Activated CD4-positive, alpha-beta T cell treated with anti-CD3 and anti-CD28 coated beads, Interleukin-2, amount 10 ng/mL, durations not matched to agents 24 days and 14 days (primary cell): ENCODE results near the gene SEMA3B. TPM values are rescaled to one million over a fixed set of nuclear protein-coding genes. Genes with fewer than 3 reads are reported as not detected.

Experiments used
- DNase-seq: peaks from one replicate; pipeline ENCODE4 v3.0.0; 2022
- H3K27ac Mint-ChIP-seq: one replicate; pipeline ENCODE4 v1.8.0; 2022; ENCODE audit warnings: mild to moderate bottlenecking, mixed read lengths
- H3K27me3 Mint-ChIP-seq: one replicate; pipeline ENCODE4 v1.8.0; 2022; ENCODE audit warnings: mixed read lengths
- H3K36me3 Mint-ChIP-seq: one replicate; pipeline ENCODE4 v1.8.0; 2022; ENCODE audit warnings: low read depth, mild to moderate bottlenecking, mixed read lengths
- H3K4me1 Mint-ChIP-seq: one replicate; pipeline ENCODE4 v1.8.0; 2021; ENCODE audit warnings: mixed read lengths
- H3K4me3 Mint-ChIP-seq: one replicate; pipeline ENCODE4 v1.8.0; 2022; ENCODE audit warnings: mild to moderate bottlenecking, moderate library complexity, mixed read lengths
- H3K9me3 Mint-ChIP-seq: one replicate; pipeline ENCODE4 v1.8.0; 2021; ENCODE audit warnings: mixed read lengths
- intact Hi-C: fragments of 100-400 bp; cut with micrococcal nuclease; formaldehyde crosslinking; loops from one replicate; pipeline ENCODE4 v1.15.1; 2023
- total RNA-seq: library from RNA; stranded (reverse); gene quantifications from 2 replicates; pipeline ENCODE4 v1.2.3, GENCODE V29; 2022

SEMA3B gene
- total RNA-seq, 1 donor from 2014 or later: 0.82 TPM

- no peaks in the 10 kb centered on the region for H3K27me3 Mint-ChIP-seq
These were observed 37.4 kb upstream of the SEMA3B start for GRCh38 chr3:50231581-50231980.

GRCh38 chr3:50232303-50232702 is 36.6 kb upstream of the SEMA3B start:
- H3K27me3 Mint-ChIP-seq: no peaks in the 10 kb centered on the region
- H3K4me3 Mint-ChIP-seq: no peak overlapping the region
- no peak overlapping the region for H3K27ac Mint-ChIP-seq
- no peak for DNase-seq
- peaks cover 24% of the 10 kb centered on the region for H3K4me1 Mint-ChIP-seq
- intact Hi-C loops: no loop called here
- H3K36me3 Mint-ChIP-seq: peaks cover 8% of the 10 kb centered on the region
- H3K9me3 Mint-ChIP-seq: no peaks in the 10 kb centered on the region

More at GRCh38 chr3:50231581-50231980, 37.4 kb upstream of the SEMA3B start:
- intact Hi-C loops: no loop called here
- H3K27ac Mint-ChIP-seq: no peak overlapping the region
- H3K4me3 Mint-ChIP-seq: no peak overlapping the region
- no peaks in the 10 kb centered on the region for H3K9me3 Mint-ChIP-seq
- no peak for DNase-seq
- H3K36me3 Mint-ChIP-seq: peaks cover 2% of the 10 kb centered on the region
- peaks cover 29% of the 10 kb centered on the region for H3K4me1 Mint-ChIP-seq

DNA sequence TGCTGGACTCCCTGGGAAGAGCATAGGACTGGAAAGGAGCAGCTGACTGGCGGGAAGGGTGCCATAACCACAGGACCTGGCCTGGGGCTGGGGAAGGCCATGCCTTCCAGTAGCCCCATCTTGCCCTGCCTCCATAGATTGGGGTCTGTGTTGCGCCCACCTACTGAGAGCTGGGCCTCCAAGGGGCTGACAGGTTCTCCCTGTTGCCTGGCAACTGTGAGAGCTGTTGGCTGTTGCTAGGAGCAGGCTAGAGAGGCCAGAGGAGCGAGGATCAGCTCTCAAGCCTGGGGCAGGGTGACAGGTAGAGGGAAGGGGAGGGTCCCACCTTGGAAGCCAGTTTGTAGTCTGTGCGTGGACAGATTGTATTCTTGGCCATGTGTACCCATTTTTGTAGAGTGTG is 35.8 kb upstream of the SEMA3B start:
- intact Hi-C loops: no loop called here
- Mint-ChIP-seq H3K4me3 (peak overlapping the region; percentile 8), H3K27ac (no peak overlapping the region), H3K36me3 (peaks cover 8% of the 10 kb centered on the region), H3K9me3 (no peaks in the 10 kb centered on the region), H3K27me3 (no peaks in the 10 kb centered on the region), H3K4me1 (peaks cover 21% of the 10 kb centered on the region)
- DNase-seq: no peak

- H3K27ac Mint-ChIP-seq: peak within 1 kb of the TSS; percentile 94
- H3K36me3 Mint-ChIP-seq: peaks cover 21% of the 10 kb centered on the region
- H3K4me1 Mint-ChIP-seq: peaks cover 31% of the 10 kb centered on the region
- H3K4me3 Mint-ChIP-seq: peak within 1 kb of the TSS; percentile 99
- DNase-seq: peak; percentile 100
- intact Hi-C loops: loop anchor here (1.0 to 5.0 kb wide), 7 partner anchors 9 to 1519 kb away; partner anchors contain the start of genes C3orf18, CISH, HEMK1 and IP6K1
- H3K9me3 Mint-ChIP-seq: no peaks in the 10 kb centered on the region
- no peaks in the 10 kb centered on the region for H3K27me3 Mint-ChIP-seq
These were observed 33.0 kb upstream of the SEMA3B start, which contains the start of gene GNAI2 for GRCh38 chr3:50235716-50236483. Gene GNAI2 (plus strand): TSS chr3:50236204. CDS start chr3:50236336, 132 bp downstream.

DNA sequence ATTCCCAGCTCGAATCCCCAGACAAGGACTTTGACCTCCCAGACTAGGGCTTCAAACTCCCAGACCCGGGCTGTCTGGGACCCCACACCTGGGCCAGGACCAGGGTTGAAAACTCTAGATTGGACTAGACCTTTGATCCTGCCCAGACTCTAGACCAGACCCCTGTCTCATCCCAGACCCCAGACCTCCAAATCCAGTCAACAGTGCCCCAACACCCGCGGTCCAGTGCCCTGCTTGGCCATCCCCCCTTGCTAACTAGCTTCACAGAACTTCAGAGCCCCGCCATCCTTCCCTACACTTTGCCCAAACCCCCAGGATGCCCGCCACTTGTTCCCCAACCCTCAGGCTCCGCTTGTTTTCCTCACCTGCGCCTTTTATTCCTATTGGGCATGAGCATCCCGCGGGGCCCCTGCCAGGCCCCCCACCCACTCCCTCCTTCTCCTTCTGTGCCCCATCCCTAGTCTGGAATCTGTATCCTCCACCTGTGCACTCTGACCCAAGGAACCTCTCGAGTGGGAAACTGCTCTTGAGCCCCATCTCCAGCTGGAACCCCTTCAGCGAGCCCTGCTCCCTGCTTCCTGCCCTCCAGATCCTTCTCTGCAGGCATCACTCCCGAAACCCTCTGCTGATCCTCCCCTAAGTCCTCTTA is 32.3 kb upstream of the SEMA3B start:
- Mint-ChIP-seq H3K9me3 (no peaks in the 10 kb centered on the region), H3K27ac (peak overlapping the region; percentile 94), H3K27me3 (no peaks in the 10 kb centered on the region), H3K4me1 (peaks cover 35% of the 10 kb centered on the region), H3K4me3 (peak overlapping the region; percentile 99), H3K36me3 (peaks cover 24% of the 10 kb centered on the region)
- intact Hi-C loops: loop anchor here (2.0 to 5.0 kb wide), 6 partner anchors 101 to 1519 kb away; partner anchors contain the start of genes C3orf18, CISH, HEMK1 and IP6K1
- no peak for DNase-seq

DNA sequence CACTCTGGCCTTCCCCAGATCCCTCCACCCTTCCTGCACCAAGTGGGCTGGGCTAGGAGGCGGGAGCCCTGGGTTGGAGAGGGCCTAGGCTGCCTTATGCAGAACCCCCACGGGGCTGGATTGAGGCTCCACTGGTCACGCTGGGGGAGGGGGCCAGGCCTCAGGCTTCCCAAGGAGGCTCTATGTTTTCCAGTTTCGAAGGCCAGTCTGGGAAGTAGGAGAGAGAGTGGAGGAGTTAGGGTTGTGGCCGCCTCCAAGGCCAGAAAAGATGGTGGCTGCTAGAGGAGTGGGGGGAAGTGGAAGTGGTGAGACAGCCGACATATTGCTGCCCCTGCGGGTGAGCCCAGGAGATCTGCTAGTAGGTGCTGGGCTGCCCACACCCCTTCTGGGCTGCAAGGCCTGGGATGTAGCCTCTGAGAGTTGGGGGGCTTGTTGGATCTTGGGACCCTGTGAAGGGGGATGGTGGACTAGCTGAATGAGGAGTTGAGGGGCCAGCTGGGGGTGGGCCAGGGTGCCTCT is 31.8 kb upstream of the SEMA3B start:
- intact Hi-C loops: loop anchor here (2.0 to 5.0 kb wide), 6 partner anchors 100 to 1520 kb away; partner anchors contain the start of genes C3orf18, CISH, HEMK1 and IP6K1
- DNase-seq: peak; percentile 85
- peaks cover 24% of the 10 kb centered on the region for H3K36me3 Mint-ChIP-seq
- peak overlapping the region; percentile 94 for H3K27ac Mint-ChIP-seq
- no peaks in the 10 kb centered on the region for H3K9me3 Mint-ChIP-seq
- H3K4me3 Mint-ChIP-seq: peak overlapping the region; percentile 99
- H3K4me1 Mint-ChIP-seq: peaks cover 40% of the 10 kb centered on the region
- no peaks in the 10 kb centered on the region for H3K27me3 Mint-ChIP-seq

GRCh38 chr3:50237754-50238548 is 31.0 kb upstream of the SEMA3B start:
- H3K36me3 Mint-ChIP-seq: peaks cover 27% of the 10 kb centered on the region
- H3K27ac Mint-ChIP-seq: peak overlapping the region; percentile 94
- H3K27me3 Mint-ChIP-seq: no peaks in the 10 kb centered on the region
- H3K9me3 Mint-ChIP-seq: no peaks in the 10 kb centered on the region
- peak; percentile 96 for DNase-seq
- intact Hi-C loops: loop anchor here (1.0 to 5.0 kb wide), 8 partner anchors 8 to 1521 kb away; partner anchors contain the start of genes C3orf18, CISH, HEMK1 and HYAL3
- H3K4me1 Mint-ChIP-seq: peaks cover 46% of the 10 kb centered on the region
- peak overlapping the region; percentile 99 for H3K4me3 Mint-ChIP-seq

DNA sequence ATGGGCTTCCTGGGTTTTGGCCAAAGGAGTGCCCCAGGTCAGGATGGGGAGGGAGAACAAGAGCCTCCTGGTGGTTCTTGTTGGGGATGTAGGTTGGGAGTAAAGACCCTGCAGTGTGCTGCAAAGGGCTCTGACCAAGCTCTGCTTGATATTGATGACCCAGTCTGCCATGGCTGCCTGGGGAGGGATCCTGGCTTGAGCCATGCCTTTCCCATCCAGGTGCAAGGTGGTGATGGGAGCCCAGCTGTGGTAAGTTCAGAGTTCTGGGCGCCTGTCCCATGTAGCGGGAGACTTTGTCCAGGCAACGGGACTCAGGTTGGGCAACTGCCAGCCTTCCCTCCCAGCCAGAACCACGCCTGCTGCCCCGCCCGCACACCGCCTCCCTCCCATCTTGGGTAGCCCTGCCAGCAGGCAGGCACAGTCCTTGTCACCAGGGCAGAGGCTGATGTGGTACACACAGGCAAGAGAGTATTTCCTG is 30.4 kb upstream of the SEMA3B start:
- peaks cover 48% of the 10 kb centered on the region for H3K4me1 Mint-ChIP-seq
- peak overlapping the region; percentile 99 for H3K4me3 Mint-ChIP-seq
- peaks cover 28% of the 10 kb centered on the region for H3K36me3 Mint-ChIP-seq

DNA sequence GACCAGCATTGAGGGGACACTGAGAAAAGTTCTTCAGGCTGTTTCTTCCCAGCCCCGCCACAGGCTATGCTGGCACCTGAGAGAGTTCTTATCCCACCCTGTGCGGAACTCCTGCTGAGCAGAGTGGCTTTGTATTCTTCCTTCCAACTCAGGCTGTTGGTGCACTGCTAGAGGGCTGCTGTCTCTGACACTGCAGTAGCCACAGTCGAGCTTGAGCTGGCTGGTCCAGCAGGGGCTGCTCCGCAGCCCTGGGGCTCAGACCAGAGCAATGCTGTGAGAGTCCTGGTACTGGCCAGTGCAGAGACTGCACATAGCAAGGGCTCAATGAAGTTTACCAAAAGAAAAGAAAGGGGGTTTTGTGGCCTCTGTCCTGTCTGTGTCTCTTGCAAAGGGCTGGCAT is 29.3 kb upstream of the SEMA3B start:
- DNase-seq: no peak
- Mint-ChIP-seq H3K27ac (peak overlapping the region; percentile 82), H3K36me3 (peaks cover 30% of the 10 kb centered on the region), H3K4me3 (peak overlapping the region; percentile 99), H3K9me3 (no peaks in the 10 kb centered on the region), H3K4me1 (peaks cover 55% of the 10 kb centered on the region), H3K27me3 (no peaks in the 10 kb centered on the region)
- intact Hi-C loops: loop anchor here (5.0 kb wide), 5 partner anchors 98 to 1522 kb away; partner anchors contain the start of genes C3orf18, CISH, HEMK1 and IP6K1

More for the DNA sequence above, 30.4 kb upstream of the SEMA3B start:
- DNase-seq: no peak
- Mint-ChIP-seq H3K9me3 (no peaks in the 10 kb centered on the region), H3K27ac (peak overlapping the region; percentile 94), H3K27me3 (no peaks in the 10 kb centered on the region)
- intact Hi-C loops: loop anchor here (1.0 to 5.0 kb wide), 7 partner anchors 8 to 1521 kb away; partner anchors contain the start of genes C3orf18, CISH, HEMK1 and HYAL3

DNA sequence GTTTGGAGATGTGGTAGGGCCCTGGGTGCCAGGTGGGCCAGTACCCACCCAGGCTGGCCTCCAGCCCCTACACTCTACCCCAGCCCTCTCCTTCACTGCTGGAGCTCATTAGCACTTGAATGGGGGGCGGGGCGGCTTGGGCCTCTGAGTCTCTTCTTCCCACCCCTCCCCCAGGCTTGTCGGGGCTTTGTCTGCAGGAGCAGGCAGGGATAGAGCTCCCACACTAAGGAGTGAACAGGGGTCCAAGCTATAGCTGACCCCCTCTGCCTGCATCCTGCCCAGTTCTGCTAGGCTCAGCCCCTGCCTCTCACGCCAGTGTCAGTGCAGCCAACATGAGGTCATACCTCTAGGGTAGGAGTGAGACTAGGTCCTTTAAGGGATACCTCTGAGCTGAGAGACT is 27.8 kb upstream of the SEMA3B start:
- H3K27me3 Mint-ChIP-seq: no peaks in the 10 kb centered on the region
- H3K36me3 Mint-ChIP-seq: peaks cover 30% of the 10 kb centered on the region
- DNase-seq: no peak
- H3K27ac Mint-ChIP-seq: peak overlapping the region; percentile 95
- intact Hi-C loops: no loop called here
- peak overlapping the region; percentile 78 for H3K4me3 Mint-ChIP-seq
- no peaks in the 10 kb centered on the region for H3K9me3 Mint-ChIP-seq
- peaks cover 60% of the 10 kb centered on the region for H3K4me1 Mint-ChIP-seq

- peaks cover 29% of the 10 kb centered on the region for H3K36me3 Mint-ChIP-seq
- no peak for DNase-seq
- no peaks in the 10 kb centered on the region for H3K27me3 Mint-ChIP-seq
- no peaks in the 10 kb centered on the region for H3K9me3 Mint-ChIP-seq
- H3K4me3 Mint-ChIP-seq: peak overlapping the region; percentile 78
- H3K27ac Mint-ChIP-seq: peak overlapping the region; percentile 95
- peaks cover 66% of the 10 kb centered on the region for H3K4me1 Mint-ChIP-seq
- intact Hi-C loops: loop anchor here (1.0 kb wide), 1 partner anchor 29 kb away; no protein-coding TSS in a partner anchor
These were observed 27.1 kb upstream of the SEMA3B start for GRCh38 chr3:50241713-50242380.

GRCh38 chr3:50242381-50242770 is 26.6 kb upstream of the SEMA3B start:
- Mint-ChIP-seq H3K4me1 (peaks cover 71% of the 10 kb centered on the region), H3K27ac (peak overlapping the region; percentile 95), H3K36me3 (peaks cover 24% of the 10 kb centered on the region), H3K27me3 (no peaks in the 10 kb centered on the region), H3K4me3 (peak overlapping the region; percentile 78), H3K9me3 (no peaks in the 10 kb centered on the region)
- DNase-seq: no peak
- intact Hi-C loops: loop anchor here (1.0 kb wide), 1 partner anchor 29 kb away; no protein-coding TSS in a partner anchor
